ENCODE results near the gene RPS14. TPM values are rescaled to one million over a fixed set of nuclear protein-coding genes. Genes with fewer than 3 reads are reported as not detected.

Gene RPS14
- total and polyA plus RNA-seq, 10 of the 15 experiments (the other 5 are each of a cell fraction or from before 2014, with no cell fraction given) = 2,295 to 4,047 (median 2,787) TPM

DNA sequence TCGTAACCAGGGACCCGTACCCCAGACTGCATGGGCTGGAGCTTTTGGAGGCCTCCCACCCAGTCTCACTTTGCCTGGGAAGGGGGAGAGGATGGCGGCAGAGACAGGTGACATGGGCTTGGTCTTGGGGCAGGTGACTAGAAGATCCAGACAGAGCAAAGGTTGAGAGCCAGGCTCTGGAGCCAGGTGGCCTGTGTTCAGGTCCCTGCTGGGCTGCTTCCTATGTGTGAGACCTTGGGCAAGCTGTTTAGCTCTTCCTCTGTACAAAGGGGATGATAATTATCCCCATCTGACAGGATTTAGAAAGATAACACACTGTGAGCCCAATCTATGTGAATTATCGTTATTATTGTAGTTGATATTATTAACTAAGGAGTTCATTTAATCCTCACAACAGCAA is 42.3 kb upstream of the RPS14 start (continued):
- TF ChIP-seq, protein P1, sequence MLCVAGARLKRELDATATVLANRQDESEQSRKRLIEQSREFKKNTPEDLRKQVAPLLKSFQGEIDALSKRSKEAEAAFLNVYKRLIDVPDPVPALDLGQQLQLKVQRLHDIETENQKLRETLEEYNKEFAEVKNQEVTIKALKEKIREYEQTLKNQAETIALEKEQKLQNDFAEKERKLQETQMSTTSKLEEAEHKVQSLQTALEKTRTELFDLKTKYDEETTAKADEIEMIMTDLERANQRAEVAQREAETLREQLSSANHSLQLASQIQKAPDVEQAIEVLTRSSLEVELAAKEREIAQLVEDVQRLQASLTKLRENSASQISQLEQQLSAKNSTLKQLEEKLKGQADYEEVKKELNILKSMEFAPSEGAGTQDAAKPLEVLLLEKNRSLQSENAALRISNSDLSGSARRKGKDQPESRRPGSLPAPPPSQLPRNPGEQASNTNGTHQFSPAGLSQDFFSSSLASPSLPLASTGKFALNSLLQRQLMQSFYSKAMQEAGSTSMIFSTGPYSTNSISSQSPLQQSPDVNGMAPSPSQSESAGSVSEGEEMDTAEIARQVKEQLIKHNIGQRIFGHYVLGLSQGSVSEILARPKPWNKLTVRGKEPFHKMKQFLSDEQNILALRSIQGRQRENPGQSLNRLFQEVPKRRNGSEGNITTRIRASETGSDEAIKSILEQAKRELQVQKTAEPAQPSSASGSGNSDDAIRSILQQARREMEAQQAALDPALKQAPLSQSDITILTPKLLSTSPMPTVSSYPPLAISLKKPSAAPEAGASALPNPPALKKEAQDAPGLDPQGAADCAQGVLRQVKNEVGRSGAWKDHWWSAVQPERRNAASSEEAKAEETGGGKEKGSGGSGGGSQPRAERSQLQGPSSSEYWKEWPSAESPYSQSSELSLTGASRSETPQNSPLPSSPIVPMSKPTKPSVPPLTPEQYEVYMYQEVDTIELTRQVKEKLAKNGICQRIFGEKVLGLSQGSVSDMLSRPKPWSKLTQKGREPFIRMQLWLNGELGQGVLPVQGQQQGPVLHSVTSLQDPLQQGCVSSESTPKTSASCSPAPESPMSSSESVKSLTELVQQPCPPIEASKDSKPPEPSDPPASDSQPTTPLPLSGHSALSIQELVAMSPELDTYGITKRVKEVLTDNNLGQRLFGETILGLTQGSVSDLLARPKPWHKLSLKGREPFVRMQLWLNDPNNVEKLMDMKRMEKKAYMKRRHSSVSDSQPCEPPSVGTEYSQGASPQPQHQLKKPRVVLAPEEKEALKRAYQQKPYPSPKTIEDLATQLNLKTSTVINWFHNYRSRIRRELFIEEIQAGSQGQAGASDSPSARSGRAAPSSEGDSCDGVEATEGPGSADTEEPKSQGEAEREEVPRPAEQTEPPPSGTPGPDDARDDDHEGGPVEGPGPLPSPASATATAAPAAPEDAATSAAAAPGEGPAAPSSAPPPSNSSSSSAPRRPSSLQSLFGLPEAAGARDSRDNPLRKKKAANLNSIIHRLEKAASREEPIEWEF (IDR thresholded peaks at IDR 0.05; ENCODE audit: insufficient replicate concordance, low read depth, low read length) = no peak
- TF ChIP-seq, protein P2, sequence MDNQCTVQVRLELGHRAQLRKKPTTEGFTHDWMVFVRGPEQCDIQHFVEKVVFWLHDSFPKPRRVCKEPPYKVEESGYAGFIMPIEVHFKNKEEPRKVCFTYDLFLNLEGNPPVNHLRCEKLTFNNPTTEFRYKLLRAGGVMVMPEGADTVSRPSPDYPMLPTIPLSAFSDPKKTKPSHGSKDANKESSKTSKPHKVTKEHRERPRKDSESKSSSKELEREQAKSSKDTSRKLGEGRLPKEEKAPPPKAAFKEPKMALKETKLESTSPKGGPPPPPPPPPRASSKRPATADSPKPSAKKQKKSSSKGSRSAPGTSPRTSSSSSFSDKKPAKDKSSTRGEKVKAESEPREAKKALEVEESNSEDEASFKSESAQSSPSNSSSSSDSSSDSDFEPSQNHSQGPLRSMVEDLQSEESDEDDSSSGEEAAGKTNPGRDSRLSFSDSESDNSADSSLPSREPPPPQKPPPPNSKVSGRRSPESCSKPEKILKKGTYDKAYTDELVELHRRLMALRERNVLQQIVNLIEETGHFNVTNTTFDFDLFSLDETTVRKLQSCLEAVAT (IDR thresholded peaks at IDR 0.05) = no peak
- TF ChIP-seq, protein P3, sequence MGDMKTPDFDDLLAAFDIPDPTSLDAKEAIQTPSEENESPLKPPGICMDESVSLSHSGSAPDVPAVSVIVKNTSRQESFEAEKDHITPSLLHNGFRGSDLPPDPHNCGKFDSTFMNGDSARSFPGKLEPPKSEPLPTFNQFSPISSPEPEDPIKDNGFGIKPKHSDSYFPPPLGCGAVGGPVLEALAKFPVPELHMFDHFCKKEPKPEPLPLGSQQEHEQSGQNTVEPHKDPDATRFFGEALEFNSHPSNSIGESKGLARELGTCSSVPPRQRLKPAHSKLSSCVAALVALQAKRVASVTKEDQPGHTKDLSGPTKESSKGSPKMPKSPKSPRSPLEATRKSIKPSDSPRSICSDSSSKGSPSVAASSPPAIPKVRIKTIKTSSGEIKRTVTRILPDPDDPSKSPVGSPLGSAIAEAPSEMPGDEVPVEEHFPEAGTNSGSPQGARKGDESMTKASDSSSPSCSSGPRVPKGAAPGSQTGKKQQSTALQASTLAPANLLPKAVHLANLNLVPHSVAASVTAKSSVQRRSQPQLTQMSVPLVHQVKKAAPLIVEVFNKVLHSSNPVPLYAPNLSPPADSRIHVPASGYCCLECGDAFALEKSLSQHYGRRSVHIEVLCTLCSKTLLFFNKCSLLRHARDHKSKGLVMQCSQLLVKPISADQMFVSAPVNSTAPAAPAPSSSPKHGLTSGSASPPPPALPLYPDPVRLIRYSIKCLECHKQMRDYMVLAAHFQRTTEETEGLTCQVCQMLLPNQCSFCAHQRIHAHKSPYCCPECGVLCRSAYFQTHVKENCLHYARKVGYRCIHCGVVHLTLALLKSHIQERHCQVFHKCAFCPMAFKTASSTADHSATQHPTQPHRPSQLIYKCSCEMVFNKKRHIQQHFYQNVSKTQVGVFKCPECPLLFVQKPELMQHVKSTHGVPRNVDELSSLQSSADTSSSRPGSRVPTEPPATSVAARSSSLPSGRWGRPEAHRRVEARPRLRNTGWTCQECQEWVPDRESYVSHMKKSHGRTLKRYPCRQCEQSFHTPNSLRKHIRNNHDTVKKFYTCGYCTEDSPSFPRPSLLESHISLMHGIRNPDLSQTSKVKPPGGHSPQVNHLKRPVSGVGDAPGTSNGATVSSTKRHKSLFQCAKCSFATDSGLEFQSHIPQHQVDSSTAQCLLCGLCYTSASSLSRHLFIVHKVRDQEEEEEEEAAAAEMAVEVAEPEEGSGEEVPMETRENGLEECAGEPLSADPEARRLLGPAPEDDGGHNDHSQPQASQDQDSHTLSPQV (IDR thresholded peaks at IDR 0.05) = no peak
- no peak for TF ChIP-seq RB1 (IDR thresholded peaks at IDR 0.05; ENCODE audit: borderline replicate concordance)
- no peak for TF ChIP-seq MTA2 (IDR thresholded peaks at IDR 0.05; ENCODE audit: low read depth)
- TF ChIP-seq MEF2B (IDR thresholded peaks at IDR 0.05; ENCODE audit: partially characterized antibody, poor library complexity, severe bottlenecking) = no peak
- TF ChIP-seq, protein P4, sequence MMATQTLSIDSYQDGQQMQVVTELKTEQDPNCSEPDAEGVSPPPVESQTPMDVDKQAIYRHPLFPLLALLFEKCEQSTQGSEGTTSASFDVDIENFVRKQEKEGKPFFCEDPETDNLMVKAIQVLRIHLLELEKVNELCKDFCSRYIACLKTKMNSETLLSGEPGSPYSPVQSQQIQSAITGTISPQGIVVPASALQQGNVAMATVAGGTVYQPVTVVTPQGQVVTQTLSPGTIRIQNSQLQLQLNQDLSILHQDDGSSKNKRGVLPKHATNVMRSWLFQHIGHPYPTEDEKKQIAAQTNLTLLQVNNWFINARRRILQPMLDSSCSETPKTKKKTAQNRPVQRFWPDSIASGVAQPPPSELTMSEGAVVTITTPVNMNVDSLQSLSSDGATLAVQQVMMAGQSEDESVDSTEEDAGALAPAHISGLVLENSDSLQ (IDR thresholded peaks at IDR 0.05) = no peak
- TF ChIP-seq STAT3 (IDR thresholded peaks at IDR 0.05; ENCODE audit: low read depth, low read length) = no peak

Data from GM12878 (cell line).